Vagina (tissue), 2 donors: Measurements from ENCODE around the gene MSI2. TPM values are rescaled to one million over a fixed set of nuclear protein-coding genes. Genes with fewer than 3 reads are reported as not detected.

Experiments used
- DNase-seq, 2 donors: peaks; one replicate each; pipeline ENCODE4 v3.0.0-alpha.2; 2017; ENCODE audit errors: extremely low spot score in 2 of 2
- H3K27ac ChIP-seq: fragments of 200-600 bp; sonication (generic); one replicate; pipeline ENCODE4 v1.5.1; 2019
- H3K27me3 ChIP-seq: fragments of 200-600 bp; sonication (generic); one replicate; pipeline ENCODE4 v1.5.1; 2019
- H3K36me3 ChIP-seq, 2 donors: fragments of 200-600 bp; sonication (generic); one replicate each; pipeline ENCODE4 v1.5.1; 2017 to 2019
- H3K4me1 ChIP-seq: fragments of 200-600 bp; sonication (generic); one replicate; pipeline ENCODE4 v1.5.1; 2019
- H3K4me3 ChIP-seq, 2 donors: fragments of 200-600 bp; sonication (generic); 1 replicate in 1 of 2; 2 replicates in 1 of 2; pipeline ENCODE4 v1.5.1; 2016 to 2019
- H3K9me3 ChIP-seq: fragments of 200-600 bp; sonication (generic); one replicate; pipeline ENCODE4 v1.5.1; 2019
- POLR2A ChIP-seq, 2 donors: fragments of 450-650 bp; IDR thresholded peaks; one replicate each; pipeline ENCODE4 v1.6.1; 2017; ENCODE audit warnings: antibody characterized with exemption in 2 of 2, mild to moderate bottlenecking in 2 of 2, moderate library complexity in 2 of 2
- POLR2AphosphoS5 ChIP-seq, 2 donors: sonication (generic); formaldehyde crosslinking; IDR thresholded peaks; one replicate each; pipeline ENCODE4 v1.9.0; 2017; ENCODE audit warnings: antibody characterized with exemption in 2 of 2, mild to moderate bottlenecking in 2 of 2, low read depth in 1 of 2; ENCODE audit not compliant: insufficient read depth in 1 of 2
- intact Hi-C: fragments of 100-400 bp; cut with DNase I; formaldehyde crosslinking; loops from one replicate; pipeline ENCODE4 v1.15.1; 2023
- total RNA-seq: library from RNA; depleted of rRNA; stranded (reverse); fragments of >200 nt; gene quantifications from one replicate; pipeline ENCODE4 v1.2.3, GENCODE V29; 2016
- TF ChIP-seq, protein P1 (sequence below), 3 experiments: fragments of 450-650 bp in 2 of 3; fragments of 200-600 bp in 1 of 3; sonication (generic) in 1 of 3; IDR thresholded peaks; one replicate each; pipeline ENCODE4 v1.5.1; 2017 to 2019; ENCODE audit warnings: antibody characterized with exemption in 3 of 3, mild to moderate bottlenecking in 2 of 3, moderate library complexity in 2 of 3

The MSI2 gene
- total RNA-seq, 1 donor from 2014 or later = 27.3 TPM

- intact Hi-C loops = no loop called here
- no peak for DNase-seq
- no peak for TF ChIP-seq POLR2A (IDR thresholded peaks at IDR 0.05)
- TF ChIP-seq POLR2AphosphoS5 (IDR thresholded peaks at IDR 0.05; ENCODE audit: insufficient read depth in 1 of 2, low read depth in 1 of 2) = no peak
- TF ChIP-seq, protein P1, sequence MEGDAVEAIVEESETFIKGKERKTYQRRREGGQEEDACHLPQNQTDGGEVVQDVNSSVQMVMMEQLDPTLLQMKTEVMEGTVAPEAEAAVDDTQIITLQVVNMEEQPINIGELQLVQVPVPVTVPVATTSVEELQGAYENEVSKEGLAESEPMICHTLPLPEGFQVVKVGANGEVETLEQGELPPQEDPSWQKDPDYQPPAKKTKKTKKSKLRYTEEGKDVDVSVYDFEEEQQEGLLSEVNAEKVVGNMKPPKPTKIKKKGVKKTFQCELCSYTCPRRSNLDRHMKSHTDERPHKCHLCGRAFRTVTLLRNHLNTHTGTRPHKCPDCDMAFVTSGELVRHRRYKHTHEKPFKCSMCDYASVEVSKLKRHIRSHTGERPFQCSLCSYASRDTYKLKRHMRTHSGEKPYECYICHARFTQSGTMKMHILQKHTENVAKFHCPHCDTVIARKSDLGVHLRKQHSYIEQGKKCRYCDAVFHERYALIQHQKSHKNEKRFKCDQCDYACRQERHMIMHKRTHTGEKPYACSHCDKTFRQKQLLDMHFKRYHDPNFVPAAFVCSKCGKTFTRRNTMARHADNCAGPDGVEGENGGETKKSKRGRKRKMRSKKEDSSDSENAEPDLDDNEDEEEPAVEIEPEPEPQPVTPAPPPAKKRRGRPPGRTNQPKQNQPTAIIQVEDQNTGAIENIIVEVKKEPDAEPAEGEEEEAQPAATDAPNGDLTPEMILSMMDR (IDR thresholded peaks at IDR 0.05) = no peak
Measured at GRCh38 chr17:57726838-57727237, 470.5 kb downstream of the MSI2 start.

DNA sequence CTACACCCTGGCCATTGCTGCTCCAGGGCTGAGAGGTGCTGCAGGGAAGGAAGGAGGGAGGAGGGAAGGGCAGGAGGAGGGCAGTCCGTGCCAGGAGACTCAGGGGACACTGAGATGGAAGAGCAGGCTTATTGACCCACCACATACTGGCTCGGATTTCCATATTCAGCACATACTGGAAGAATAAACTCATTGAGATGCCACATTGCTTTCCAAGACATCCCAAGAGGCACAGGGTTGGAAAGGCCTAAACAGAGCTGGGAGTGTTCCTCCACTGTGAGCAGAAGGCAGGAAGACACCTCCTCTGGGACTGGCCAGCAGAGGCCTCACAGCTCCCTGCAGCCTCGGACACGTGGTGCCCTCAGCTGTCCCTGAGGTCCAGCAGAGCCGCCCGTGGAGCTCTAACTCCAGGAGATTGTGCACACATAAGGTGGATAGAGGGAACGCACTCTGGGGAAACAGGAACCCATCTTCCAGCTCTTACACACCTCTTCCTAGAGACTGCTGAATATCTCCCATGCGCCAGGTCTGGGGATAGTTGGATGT is 471.4 kb downstream of the MSI2 start:
- DNase-seq = no peak
- Histone ChIP-seq H3K27me3 (no peaks in the 10 kb centered on the region), H3K27ac (no peak overlapping the region), H3K36me3 (no peaks in the 10 kb centered on the region), H3K4me3 (no peak overlapping the region), H3K4me1 (no peaks in the 10 kb centered on the region), H3K9me3 (no peaks in the 10 kb centered on the region)
- TF ChIP-seq, protein P1 (IDR thresholded peaks at IDR 0.05) = no peak
- no peak for TF ChIP-seq POLR2AphosphoS5 (IDR thresholded peaks at IDR 0.05; ENCODE audit: insufficient read depth in 1 of 2, low read depth in 1 of 2)
- TF ChIP-seq POLR2A (IDR thresholded peaks at IDR 0.05) = no peak
- intact Hi-C loops = no loop called here

More at GRCh38 chr17:57726838-57727237, 470.5 kb downstream of the MSI2 start:
- Histone ChIP-seq H3K4me3 (no peak overlapping the region), H3K9me3 (no peaks in the 10 kb centered on the region), H3K27me3 (no peaks in the 10 kb centered on the region), H3K4me1 (no peaks in the 10 kb centered on the region), H3K27ac (no peak overlapping the region), H3K36me3 (no peaks in the 10 kb centered on the region)

DNA sequence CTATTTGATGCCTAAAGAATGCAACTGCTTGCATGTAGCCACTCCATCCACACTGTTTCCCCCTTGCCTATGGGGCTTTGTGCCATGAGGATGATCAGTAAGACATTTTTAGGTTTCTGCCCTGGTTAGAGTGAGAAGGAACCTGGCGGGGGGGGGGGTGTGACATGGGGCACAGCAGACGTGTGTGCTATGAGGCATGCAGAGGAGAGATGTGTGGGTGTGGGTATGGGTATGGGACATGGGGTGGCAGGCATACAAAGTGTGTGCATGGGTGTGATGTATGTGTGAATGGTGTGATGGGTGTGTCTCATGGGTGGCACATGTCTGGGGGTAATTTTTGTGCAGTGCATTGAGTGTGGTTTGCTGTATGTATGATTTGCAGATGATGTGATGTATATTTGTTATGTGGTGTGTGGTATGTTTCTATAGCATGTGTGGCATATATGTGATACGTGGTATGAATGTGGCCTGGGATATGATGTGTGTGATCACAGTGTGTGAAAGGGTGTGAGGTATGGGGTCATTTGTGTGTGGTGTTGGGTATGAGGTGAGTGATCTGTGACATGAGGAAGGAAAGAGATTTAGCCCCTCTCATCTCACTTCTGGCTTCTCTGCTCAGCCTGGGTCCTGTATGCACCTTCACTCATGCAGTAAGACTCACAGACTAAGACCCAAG is 473.8 kb downstream of the MSI2 start:
- Histone ChIP-seq H3K4me1 (no peaks in the 10 kb centered on the region), H3K36me3 (no peaks in the 10 kb centered on the region), H3K27me3 (no peaks in the 10 kb centered on the region), H3K4me3 (no peak overlapping the region), H3K27ac (no peak overlapping the region), H3K9me3 (no peaks in the 10 kb centered on the region)
- no peak for DNase-seq
- intact Hi-C loops = no loop called here
- TF ChIP-seq, protein P1 (IDR thresholded peaks at IDR 0.05) = no peak
- TF ChIP-seq POLR2AphosphoS5 (IDR thresholded peaks at IDR 0.05; ENCODE audit: insufficient read depth in 1 of 2, low read depth in 1 of 2) = no peak
- no peak for TF ChIP-seq POLR2A (IDR thresholded peaks at IDR 0.05)

- no peaks in the 10 kb centered on the region for H3K9me3 ChIP-seq
- no peak overlapping the region for H3K27ac ChIP-seq
- H3K27me3 ChIP-seq = no peaks in the 10 kb centered on the region
- H3K4me1 ChIP-seq = no peaks in the 10 kb centered on the region
- no peak overlapping the region for H3K4me3 ChIP-seq
- intact Hi-C loops = no loop called here
- no peaks in the 10 kb centered on the region for H3K36me3 ChIP-seq
- TF ChIP-seq POLR2AphosphoS5 (IDR thresholded peaks at IDR 0.05; ENCODE audit: insufficient read depth in 1 of 2, low read depth in 1 of 2) (no peak), POLR2A (IDR thresholded peaks at IDR 0.05) (no peak)
- TF ChIP-seq, protein P1 (IDR thresholded peaks at IDR 0.05) = no peak
- DNase-seq = no peak
Measured at GRCh38 chr17:57732062-57732461, 475.7 kb downstream of the MSI2 start.

DNA sequence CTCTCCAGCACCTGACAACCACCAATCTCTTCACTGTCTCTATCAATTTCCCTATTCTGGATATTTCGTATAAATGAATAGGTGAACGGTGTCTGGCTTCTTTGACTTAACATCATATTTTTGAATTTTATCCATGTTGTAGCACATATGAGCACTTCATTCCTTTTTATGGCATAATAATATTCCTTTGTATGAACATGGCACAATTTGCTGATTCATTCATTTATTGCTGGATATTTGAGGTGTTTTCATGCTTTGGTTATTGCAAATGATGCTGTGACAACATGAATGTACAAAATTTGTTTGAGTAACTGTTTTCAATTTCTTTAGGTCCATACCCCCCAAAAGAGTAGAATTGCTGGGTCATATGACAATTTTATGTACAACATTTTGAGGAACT is 476.8 kb downstream of the MSI2 start:
- Histone ChIP-seq H3K36me3 (no peaks in the 10 kb centered on the region), H3K9me3 (no peaks in the 10 kb centered on the region), H3K27ac (no peak overlapping the region), H3K4me1 (no peaks in the 10 kb centered on the region), H3K27me3 (no peaks in the 10 kb centered on the region), H3K4me3 (no peak overlapping the region)
- no peak for DNase-seq
- intact Hi-C loops = no loop called here
- TF ChIP-seq, protein P1 (IDR thresholded peaks at IDR 0.05) = no peak
- no peak for TF ChIP-seq POLR2AphosphoS5 (IDR thresholded peaks at IDR 0.05; ENCODE audit: insufficient read depth in 1 of 2, low read depth in 1 of 2)
- TF ChIP-seq POLR2A (IDR thresholded peaks at IDR 0.05) = no peak
